Activated B cell treated with CpG ODN at 0.5 μM for 24 hours (primary cell): ENCODE results near the gene CCL3. TPM values are rescaled to one million over a fixed set of nuclear protein-coding genes. Genes with fewer than 3 reads are reported as not detected.
"Not testable (repeated sequence)": the region's sequence is repeated elsewhere in the genome, so short reads cannot be mapped to it uniquely, and the experiment has no call there.

Source experiments
- ATAC-seq: fragments of 200-7000 bp; cut with Tn5 transposase; one replicate; pipeline ENCODE4 v1.10.0; 2021; ENCODE audit warnings: low read depth, mild to moderate bottlenecking, moderate library complexity
- CTCF ChIA-PET: fragments of 350-600 bp; sonication (Branson Sonifier 250); formaldehyde crosslinking; loops from one replicate; lab custom pipeline; 2021; ENCODE audit warnings: antibody characterized with exemption; lab: Charles Lee
- POLR2A ChIA-PET: fragments of 350-600 bp; sonication (Branson Sonifier 250); formaldehyde crosslinking; loops from one replicate; lab custom pipeline; 2021; ENCODE audit warnings: antibody characterized with exemption; lab: Charles Lee
- DNase-seq: peaks from one replicate; pipeline ENCODE4 v3.0.0; 2022
- H3K27ac Mint-ChIP-seq: one replicate; pipeline ENCODE4 v1.8.0; 2020; ENCODE audit warnings: mixed read lengths
- H3K27me3 Mint-ChIP-seq: one replicate; pipeline ENCODE4 v1.8.0; 2021; ENCODE audit warnings: mixed read lengths
- H3K36me3 Mint-ChIP-seq: one replicate; pipeline ENCODE4 v1.8.0; 2021; ENCODE audit warnings: low read depth, mixed read lengths
- H3K4me1 Mint-ChIP-seq: one replicate; pipeline ENCODE4 v1.8.0; 2021; ENCODE audit warnings: mixed read lengths
- H3K4me3 Mint-ChIP-seq: one replicate; pipeline ENCODE4 v1.8.0; 2020; ENCODE audit warnings: mild to moderate bottlenecking, mixed read lengths
- H3K9me3 Mint-ChIP-seq: one replicate; pipeline ENCODE4 v1.8.0; 2020; ENCODE audit warnings: mixed read lengths
- intact Hi-C: fragments of 100-400 bp; cut with micrococcal nuclease; formaldehyde crosslinking; loops from one replicate; pipeline ENCODE4 v1.15.1; 2024
- total RNA-seq: library from RNA; stranded (reverse); gene quantifications from 2 replicates; pipeline ENCODE4 v1.2.3, GENCODE V29; 2022
- TF ChIP-seq, protein P1 (sequence below): fragments of 200-600 bp; IDR thresholded peaks from one replicate; pipeline ENCODE4 v1.8.0; 2022; ENCODE audit warnings: antibody characterized with exemption, mild to moderate bottlenecking

The CCL3 gene
- total RNA-seq, 1 donor from 2014 or later, result 74.5 TPM

- ChIA-PET CTCF (no interaction called here), POLR2A (interaction anchor here (1.4 kb wide), 1 partner anchor 22 kb away, joined by 4 read pairs; the partner anchor contains the start of gene CCL4)
- Mint-ChIP-seq H3K4me1 (peaks cover 49% of the 10 kb centered on the region), H3K9me3 (peaks cover 2% of the 10 kb centered on the region), H3K27ac (no peak overlapping the region), H3K4me3 (no peak overlapping the region), H3K36me3 (peaks cover 5% of the 10 kb centered on the region), H3K27me3 (peaks cover 9% of the 10 kb centered on the region)
- intact Hi-C loops, result no loop called here
- TF ChIP-seq, protein P1, sequence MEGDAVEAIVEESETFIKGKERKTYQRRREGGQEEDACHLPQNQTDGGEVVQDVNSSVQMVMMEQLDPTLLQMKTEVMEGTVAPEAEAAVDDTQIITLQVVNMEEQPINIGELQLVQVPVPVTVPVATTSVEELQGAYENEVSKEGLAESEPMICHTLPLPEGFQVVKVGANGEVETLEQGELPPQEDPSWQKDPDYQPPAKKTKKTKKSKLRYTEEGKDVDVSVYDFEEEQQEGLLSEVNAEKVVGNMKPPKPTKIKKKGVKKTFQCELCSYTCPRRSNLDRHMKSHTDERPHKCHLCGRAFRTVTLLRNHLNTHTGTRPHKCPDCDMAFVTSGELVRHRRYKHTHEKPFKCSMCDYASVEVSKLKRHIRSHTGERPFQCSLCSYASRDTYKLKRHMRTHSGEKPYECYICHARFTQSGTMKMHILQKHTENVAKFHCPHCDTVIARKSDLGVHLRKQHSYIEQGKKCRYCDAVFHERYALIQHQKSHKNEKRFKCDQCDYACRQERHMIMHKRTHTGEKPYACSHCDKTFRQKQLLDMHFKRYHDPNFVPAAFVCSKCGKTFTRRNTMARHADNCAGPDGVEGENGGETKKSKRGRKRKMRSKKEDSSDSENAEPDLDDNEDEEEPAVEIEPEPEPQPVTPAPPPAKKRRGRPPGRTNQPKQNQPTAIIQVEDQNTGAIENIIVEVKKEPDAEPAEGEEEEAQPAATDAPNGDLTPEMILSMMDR, result no peak
- ATAC-seq (no peak), DNase-seq (no peak)
Measured at GRCh38 chr17:36124879-36125824, 35.2 kb upstream of the CCL3 start.

GRCh38 chr17:36123431-36123830 lies 33.5 kb upstream of the CCL3 start:
- TF ChIP-seq, protein P1, result no peak
- Mint-ChIP-seq H3K4me3 (no peak overlapping the region), H3K36me3 (peaks cover 5% of the 10 kb centered on the region), H3K27me3 (peaks cover 12% of the 10 kb centered on the region), H3K27ac (peak overlapping the region; percentile 24), H3K9me3 (peaks cover 2% of the 10 kb centered on the region), H3K4me1 (peaks cover 40% of the 10 kb centered on the region)
- ATAC-seq, result no peak
- intact Hi-C loops, result no loop called here
- DNase-seq, result no peak
- ChIA-PET POLR2A (interaction anchor here (0.9 to 1.7 kb wide), 2 partner anchors 26 to 33 kb away, joined by 3 read pairs; partner anchors contain the start of gene CCL3), CTCF (interaction anchor here (1.1 kb wide), 1 partner anchor 50 kb away, joined by 4 read pairs; no protein-coding TSS in a partner anchor)

GRCh38 chr17:36121099-36121498 lies 31.2 kb upstream of the CCL3 start:
- H3K4me1 Mint-ChIP-seq, result peaks cover 33% of the 10 kb centered on the region
- H3K27me3 Mint-ChIP-seq, result peaks cover 12% of the 10 kb centered on the region
- intact Hi-C loops, result loop anchor here (2.0 kb wide), 1 partner anchor 14 kb away; no protein-coding TSS in a partner anchor
- H3K36me3 Mint-ChIP-seq, DNase-seq, H3K27ac Mint-ChIP-seq, ATAC-seq, H3K9me3 Mint-ChIP-seq, CTCF ChIA-PET, H3K4me3 Mint-ChIP-seq, POLR2A ChIA-PET: not testable (repeated sequence)

- no peak overlapping the region for H3K27ac Mint-ChIP-seq
- H3K9me3 Mint-ChIP-seq, result no peaks in the 10 kb centered on the region
- ChIA-PET CTCF (interaction anchor here (1.2 kb wide), 1 partner anchor 145 kb away, joined by 4 read pairs; no protein-coding TSS in a partner anchor), POLR2A (no interaction called here)
- intact Hi-C loops, result loop anchor here (2.0 kb wide), 1 partner anchor 13 kb away; no protein-coding TSS in a partner anchor
- H3K36me3 Mint-ChIP-seq, result no peaks in the 10 kb centered on the region
- TF ChIP-seq, protein P1, result no peak
- peaks cover 12% of the 10 kb centered on the region for H3K27me3 Mint-ChIP-seq
- peaks cover 27% of the 10 kb centered on the region for H3K4me1 Mint-ChIP-seq
- ATAC-seq, result no peak
- no peak overlapping the region for H3K4me3 Mint-ChIP-seq
- DNase-seq, result no peak
Measured at GRCh38 chr17:36120221-36120620, 30.3 kb upstream of the CCL3 start.

- POLR2A ChIA-PET, result interaction anchor here (0.6 to 1.9 kb wide), 6 partner anchors 9 to 34 kb away, joined by 3 to 10 read pairs (median 3); partner anchors contain the start of gene CCL3
- ATAC-seq, result no peak
- Mint-ChIP-seq H3K4me1 (peaks cover 25% of the 10 kb centered on the region), H3K27me3 (peaks cover 12% of the 10 kb centered on the region), H3K27ac (no peak overlapping the region), H3K36me3 (no peaks in the 10 kb centered on the region), H3K4me3 (peak overlapping the region; percentile 17), H3K9me3 (peaks cover 4% of the 10 kb centered on the region)
- CTCF ChIA-PET, result interaction anchor here (0.5 to 1.7 kb wide), 3 partner anchors 28 to 137 kb away, joined by 3 to 6 read pairs (median 3); no protein-coding TSS in a partner anchor
- DNase-seq, result no peak
- TF ChIP-seq, protein P1, result no peak
- intact Hi-C loops, result loop anchor here (1.0 kb wide), 1 partner anchor 12 kb away; no protein-coding TSS in a partner anchor
Measured at GRCh38 chr17:36118477-36119353, 28.8 kb upstream of the CCL3 start.
